Measurements from ENCODE around the gene SASH1.

- no peak for TF ChIP-seq CTCF (conservative IDR thresholded peaks at IDR 0.05 in 1 of 2, IDR thresholded peaks at IDR 0.05 in 1 of 2; ENCODE audit: low read depth in 1 of 2, low read length in 2 of 2)
- no peak for TF ChIP-seq EZH2 (IDR thresholded peaks at IDR 0.05; ENCODE audit: low read length, missing control alignments)
These were observed 254.3 kb downstream of the SASH1 start for GRCh38 chr6:148596891-148597455.
